Nephron progenitor cell (in vitro differentiated cells): Measurements from ENCODE around the gene TMCC2.
A peak's percentile ranks its signal among the peaks of the same experiment; 100 is the strongest.

Experiments
- DNase-seq: peaks from one replicate; pipeline ENCODE4 v3.0.0; 2021
- H3K27ac Mint-ChIP-seq: 2 replicates; pipeline ENCODE4 v1.8.0; 2021; ENCODE audit warnings: mild to moderate bottlenecking, moderate library complexity, mixed read lengths
- H3K27me3 Mint-ChIP-seq: 2 replicates; pipeline ENCODE4 v1.8.0; 2021; ENCODE audit warnings: mild to moderate bottlenecking, low read depth, mixed read lengths; ENCODE audit not compliant: poor library complexity
- H3K36me3 Mint-ChIP-seq: 2 replicates; pipeline ENCODE4 v1.8.0; 2021; ENCODE audit warnings: low read depth, mixed read lengths
- H3K4me1 Mint-ChIP-seq: 2 replicates; pipeline ENCODE4 v1.8.0; 2021; ENCODE audit warnings: mixed read lengths
- H3K4me3 Mint-ChIP-seq: 2 replicates; pipeline ENCODE4 v1.8.0; 2021; ENCODE audit warnings: mild to moderate bottlenecking, moderate library complexity, mixed read lengths
- H3K9me3 Mint-ChIP-seq: 2 replicates; pipeline ENCODE4 v1.8.0; 2021; ENCODE audit warnings: mild to moderate bottlenecking, moderate library complexity, mixed read lengths
- CTCF ChIP-seq: fragments of 200-600 bp; sonication (generic); IDR thresholded peaks from 2 replicates; pipeline ENCODE4 v1.5.0; 2021; ENCODE audit warnings: antibody characterized with exemption

TMCC2 gene

DNA sequence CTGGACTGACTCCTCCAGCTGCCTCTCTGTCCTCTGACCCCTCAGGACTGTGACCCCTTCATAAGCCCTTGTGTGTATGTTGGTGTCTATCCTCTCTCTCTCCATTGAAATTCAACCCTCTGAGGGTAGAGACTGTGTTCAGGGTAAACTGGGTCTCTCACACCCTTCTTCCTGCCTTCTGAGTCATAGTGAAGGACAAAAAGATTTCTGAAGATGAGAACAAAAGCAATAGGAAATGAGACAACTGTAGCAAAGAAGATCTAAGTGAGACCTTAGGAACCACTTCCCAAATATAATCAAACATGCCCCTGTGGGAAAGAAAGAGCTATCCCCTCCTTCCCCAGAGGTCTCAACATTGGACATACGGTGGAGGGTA, 76.9 kb downstream of the TMCC2 start:
- Mint-ChIP-seq H3K4me3 (no peak overlapping the region), H3K27ac (peak overlapping the region; percentile 15), H3K27me3 (peaks cover 2% of the 10 kb centered on the region), H3K36me3 (peaks cover 53% of the 10 kb centered on the region), H3K4me1 (peaks cover 28% of the 10 kb centered on the region), H3K9me3 (no peaks in the 10 kb centered on the region)
- no peak for DNase-seq
- no peak for TF ChIP-seq CTCF

GRCh38 chr1:205306929-205307566, 79.3 kb downstream of the TMCC2 start:
- H3K27ac Mint-ChIP-seq = no peak overlapping the region
- TF ChIP-seq CTCF = no peak
- peaks cover 2% of the 10 kb centered on the region for H3K27me3 Mint-ChIP-seq
- DNase-seq = no peak
- H3K4me3 Mint-ChIP-seq = no peak overlapping the region
- no peaks in the 10 kb centered on the region for H3K9me3 Mint-ChIP-seq
- peaks cover 5% of the 10 kb centered on the region for H3K4me1 Mint-ChIP-seq
- H3K36me3 Mint-ChIP-seq = peaks cover 74% of the 10 kb centered on the region

- Mint-ChIP-seq H3K9me3 (no peaks in the 10 kb centered on the region), H3K27ac (no peak overlapping the region), H3K4me1 (peaks cover 24% of the 10 kb centered on the region), H3K27me3 (peaks cover 2% of the 10 kb centered on the region), H3K4me3 (no peak overlapping the region), H3K36me3 (peaks cover 66% of the 10 kb centered on the region)
- no peak for TF ChIP-seq CTCF
- DNase-seq = no peak
Observed at GRCh38 chr1:205309741-205310140, 82.0 kb downstream of the TMCC2 start.

GRCh38 chr1:205310976-205311704, 83.4 kb downstream of the TMCC2 start:
- H3K9me3 Mint-ChIP-seq = no peaks in the 10 kb centered on the region
- peaks cover 53% of the 10 kb centered on the region for H3K36me3 Mint-ChIP-seq
- no peak overlapping the region for H3K4me3 Mint-ChIP-seq
- DNase-seq = no peak
- H3K27ac Mint-ChIP-seq = peak overlapping the region; percentile 70
- H3K4me1 Mint-ChIP-seq = peaks cover 37% of the 10 kb centered on the region
- TF ChIP-seq CTCF = no peak
- H3K27me3 Mint-ChIP-seq = no peaks in the 10 kb centered on the region

GRCh38 chr1:205312866-205313562, 85.3 kb downstream of the TMCC2 start:
- Mint-ChIP-seq H3K27me3 (no peaks in the 10 kb centered on the region), H3K36me3 (peaks cover 38% of the 10 kb centered on the region), H3K4me3 (peak overlapping the region; percentile 70), H3K9me3 (no peaks in the 10 kb centered on the region), H3K4me1 (peaks cover 56% of the 10 kb centered on the region), H3K27ac (peak overlapping the region; percentile 99)
- no peak for DNase-seq
- TF ChIP-seq CTCF = no peak
